HepG2 (cell line): ENCODE measurements around the gene DENND5B. TPM values are rescaled to one million over a fixed set of nuclear protein-coding genes. Genes with fewer than 3 reads are reported as not detected.
"Not testable (repeated sequence)": the region's sequence is repeated elsewhere in the genome, so short reads cannot be mapped to it uniquely, and the experiment has no call there.

Experiments
- ATAC-seq: fragments of 200-7000 bp; cut with Tn5 transposase; 3 replicates; pipeline ENCODE4 v1.9.1; 2020; ENCODE audit warnings: mild to moderate bottlenecking, moderate library complexity
- BruUV-seq: library from RNA; stranded (reverse); fragments of 400-500 nt; replicated peaks from 2 replicates; lab custom pipeline; 2021; lab: Mats Ljungman, UMichigan
- CTCF ChIA-PET: fragments of 300-600 bp; formaldehyde crosslinking; extraction: SDS; loops from one replicate; lab custom pipeline; 2021; ENCODE audit warnings: low total read pairs, inconsistent platforms, low intra/inter-chr PET ratio; lab: Yijun Ruan, JAX
- POLR2A ChIA-PET: fragments of 350-600 bp; sonication (Branson Sonifier 250); formaldehyde crosslinking; loops from one replicate; lab custom pipeline; 2020; ENCODE audit warnings: antibody characterized with exemption, inconsistent platforms; lab: Yijun Ruan, JAX
- DNase-seq: peaks from one replicate; pipeline ENCODE4 v3.0.0-alpha.2; 2015; ENCODE audit warnings: low spot score
- FAIRE-seq: peaks from 3 replicates; lab custom pipeline; 2011; peaks lifted over from hg19 to GRCh38; lab: Jason Lieb, UNC
- H2AFZ ChIP-seq: one replicate; pipeline ENCODE4 v1.6.1; 2011; ENCODE audit warnings: low read length, inconsistent platforms
- H3K27ac ChIP-seq: fragments of 300-600 bp; 3 replicates; pipeline ENCODE4 v1.8.0; 2011; ENCODE audit warnings: mixed run types, mild to moderate bottlenecking, mixed read lengths, low read length, inconsistent platforms; ENCODE audit not compliant: insufficient read depth; ENCODE audit errors: extremely low read length
- H3K27me3 ChIP-seq, 2 experiments: fragments of 200-600 bp in 1 of 2; 2 replicates in 1 of 2; 3 replicates in 1 of 2; pipeline versions ENCODE4 v1.6.0 to v1.8.0; 2011; ENCODE audit warnings: low read length in 2 of 2, mild to moderate bottlenecking in 2 of 2, moderate library complexity in 2 of 2, inconsistent platforms in 1 of 2; ENCODE audit not compliant: insufficient read depth in 2 of 2, control insufficient read depth in 1 of 2
- H3K36me3 ChIP-seq, 2 experiments: fragments of 200-600 bp in 1 of 2; replicated peaks in 1 of 2; 2 replicates in 1 of 2; 3 replicates in 1 of 2; pipeline versions ENCODE4 v1.5.1 to v1.8.0; 2011; ENCODE audit warnings: low read length in 2 of 2, inconsistent platforms in 1 of 2; ENCODE audit not compliant: insufficient read depth in 2 of 2, control insufficient read depth in 1 of 2
- H3K4me1 ChIP-seq: 2 replicates; pipeline ENCODE4 v1.5.1; 2012; ENCODE audit warnings: low read length, inconsistent platforms; ENCODE audit not compliant: insufficient read depth
- H3K4me2 ChIP-seq: 2 replicates; pipeline ENCODE4 v1.6.0; 2011; ENCODE audit warnings: low read depth, low read length, inconsistent platforms
- H3K4me3 ChIP-seq, 3 experiments: fragments of 200-600 bp in 1 of 3; sonication (generic), shearing (Covaris generic) in 1 of 3; replicated peaks in 1 of 3; 2 replicates each; pipeline ENCODE4 v1.5.1; 2011 to 2016; ENCODE audit warnings: low read length in 3 of 3, inconsistent platforms in 2 of 3, low read depth in 2 of 3, mild to moderate bottlenecking in 2 of 3, control low read depth in 1 of 3, mixed read lengths in 1 of 3; ENCODE audit not compliant: insufficient read depth in 1 of 3
- H3K79me2 ChIP-seq: one replicate; pipeline ENCODE4 v1.6.1; 2011; ENCODE audit warnings: low read length, inconsistent platforms; ENCODE audit not compliant: insufficient read depth
- H3K9ac ChIP-seq: 2 replicates; pipeline ENCODE4 v1.6.0; 2011; ENCODE audit warnings: mild to moderate bottlenecking, low read depth, low read length, inconsistent platforms; ENCODE audit not compliant: insufficient read depth
- H3K9me3 ChIP-seq: 2 replicates; pipeline ENCODE4 v1.5.1; 2012; ENCODE audit warnings: mild to moderate bottlenecking, low read length
- H4K20me1 ChIP-seq: 2 replicates; pipeline ENCODE4 v1.6.0; 2011; ENCODE audit warnings: inconsistent platforms, mild to moderate bottlenecking, low read length, moderate library complexity; ENCODE audit not compliant: insufficient read depth
- CEBPB ChIP-seq: IDR thresholded peaks from 2 replicates; pipeline ENCODE4 v1.6.1; 2011; ENCODE audit warnings: low read depth, low read length, improper control_type of control experiment, borderline replicate concordance
- CEBPG ChIP-seq: IDR thresholded peaks from 2 replicates; pipeline ENCODE4 v1.6.1; 2016
- KLF12 ChIP-seq: sonication (generic); formaldehyde crosslinking; IDR thresholded peaks from 2 replicates; pipeline ENCODE4 v1.4.0; 2020; ENCODE audit warnings: missing genetic modification reagents, borderline replicate concordance
- PHF5A ChIP-seq: IDR thresholded peaks from one replicate; pipeline ENCODE4 v1.6.1; 2018; ENCODE audit warnings: low read depth, missing genetic modification reagents; ENCODE audit not compliant: unreplicated experiment
- RAD21 ChIP-seq: fragments of 450-650 bp; formaldehyde crosslinking; IDR thresholded peaks from 2 replicates; pipeline ENCODE4 v1.5.0; 2020; ENCODE audit warnings: mild to moderate bottlenecking
- SOX13 ChIP-seq, 3 experiments: fragments of 450-650 bp in 1 of 3; sonication (generic) in 1 of 3; formaldehyde crosslinking in 1 of 3; IDR thresholded peaks in 2 of 3; conservative IDR thresholded peaks in 1 of 3; 2 replicates each; pipeline versions ENCODE4 v1.5.0 to v1.6.1; 2016 to 2020; ENCODE audit warnings: antibody characterized with exemption in 1 of 3, mild to moderate bottlenecking in 1 of 3, missing compliant biosample characterization in 1 of 3, missing genetic modification reagents in 1 of 3, moderate library complexity in 1 of 3
- SP2 ChIP-seq: sonication (generic); formaldehyde crosslinking; IDR thresholded peaks from 2 replicates; pipeline ENCODE4 v1.5.1; 2020; ENCODE audit warnings: mild to moderate bottlenecking, missing genetic modification reagents
- ZNF101 ChIP-seq: sonication (generic); formaldehyde crosslinking; IDR thresholded peaks from 2 replicates; pipeline ENCODE4 v1.4.0; 2020; ENCODE audit warnings: mild to moderate bottlenecking, low read depth, missing genetic modification reagents, borderline replicate concordance
- ZNF253 ChIP-seq: sonication (generic); formaldehyde crosslinking; IDR thresholded peaks from 2 replicates; pipeline ENCODE4 v1.8.0; 2022; ENCODE audit warnings: mild to moderate bottlenecking, missing genetic modification reagents, borderline replicate concordance
- ZNF749 ChIP-seq: sonication (generic); formaldehyde crosslinking; IDR thresholded peaks from 2 replicates; pipeline ENCODE4 v1.8.0; 2022; ENCODE audit warnings: mild to moderate bottlenecking, missing genetic modification reagents, moderate library complexity, borderline replicate concordance
- ZNF777 ChIP-seq: sonication (generic); formaldehyde crosslinking; IDR thresholded peaks from 2 replicates; pipeline ENCODE4 v1.4.0; 2020; ENCODE audit warnings: missing genetic modification reagents
- WGBS: methylation state at CpG from one replicate; pipeline ENCODE4 v1.1.6; 2017; ENCODE audit warnings: low lambda C conversion rate; 5-methylcytosine and 5-hydroxymethylcytosine counted together
- in situ Hi-C: cut with HindIII; loops from 2 replicates; pipeline ENCODE4 v1.10.0; 2017; ENCODE audit warnings: low pct_unique_long_range_greater_than_20kb; ENCODE audit not compliant: extremely low pct_ligation_motif_present
- intact Hi-C: fragments of 100-400 bp; cut with micrococcal nuclease; formaldehyde crosslinking; loops from one replicate; pipeline ENCODE4 v1.10.0; 2022; ENCODE audit not compliant: unreplicated experiment
- polyA plus RNA-seq, 8 experiments: library from polyadenylated mRNA; depleted of rRNA in 3 of 8; stranded (reverse) in 7 of 8; unstranded in 1 of 8; fragments of >200 nt; fragmentation: Illumina TruSeq in 4 of 8; extraction: Trizol in 4 of 8; gene quantifications; 2 replicates each; pipeline versions ENCODE4 v1.2.1 to v1.2.3, GENCODE V29; 2011 to 2016; ENCODE audit warnings: low read depth in 4 of 8, missing spikeins in 1 of 8, mixed read lengths in 1 of 8; ENCODE audit not compliant: insufficient read depth in 1 of 8
- total RNA-seq, 5 experiments: library from RNA; depleted of rRNA; stranded (reverse); fragments of >200 nt; fragmentation: Illumina TruSeq; extraction: Trizol; gene quantifications; 2 replicates each; pipeline ENCODE4 v1.2.3, GENCODE V29; 2016; ENCODE audit warnings: low read depth in 1 of 5

Gene DENND5B
- total and polyA plus RNA-seq, 2 of the 13 experiments (the other 11 are each of a cell fraction or from before 2014, with no cell fraction given): 14.7 to 18.7 TPM

- in situ Hi-C loops: no loop called here
- peak; percentile 21 for FAIRE-seq
- TSS peak; percentile 25 for BruUV-seq
These were observed 15.9 kb downstream of the DENND5B start for GRCh38 chr12:31574803-31575575.

GRCh38 chr12:31574367-31574766 lies 16.6 kb downstream of the DENND5B start:
- BruUV-seq, H3K9me3 ChIP-seq, CTCF ChIA-PET, FAIRE-seq, H3K36me3 ChIP-seq, H3K9ac ChIP-seq, H3K4me2 ChIP-seq, H2AFZ ChIP-seq, H3K4me3 ChIP-seq, H3K27me3 ChIP-seq, H3K27ac ChIP-seq, DNase-seq, ATAC-seq, in situ Hi-C loops: not testable (repeated sequence)
- Histone ChIP-seq H4K20me1 (peaks cover 13% of the 10 kb centered on the region), H3K4me1 (peaks cover 66% of the 10 kb centered on the region), H3K79me2 (peaks cover 68% of the 10 kb centered on the region)
- intact Hi-C loops: loop anchor here (5.0 kb wide), 1 partner anchor 57 kb away; no protein-coding TSS in a partner anchor
- peak; percentile 56 for TF ChIP-seq CEBPG (CRISPR knock-in tag)
- 89% methylated on average over 7 of the region's 7 CpGs for WGBS
- POLR2A ChIA-PET: interaction anchor here (2.6 kb wide), 1 partner anchor 15 kb away, joined by 16 read pairs; no protein-coding TSS in a partner anchor

More at GRCh38 chr12:31574803-31575575, 15.9 kb downstream of the DENND5B start:
- Histone ChIP-seq H3K79me2 (peaks cover 69% of the 10 kb centered on the region), H2AFZ (no peak overlapping the region), H3K4me2 (no peak overlapping the region), H3K9ac (no peak overlapping the region), H3K27ac (no peak overlapping the region), H3K36me3 (no peaks in the 10 kb centered on the region), H3K9me3 (no peaks in the 10 kb centered on the region), H3K4me3 (no peak overlapping the region), H3K4me1 (peaks cover 66% of the 10 kb centered on the region), H4K20me1 (peaks cover 13% of the 10 kb centered on the region), H3K27me3 (no peaks in the 10 kb centered on the region)
- CTCF ChIA-PET: no interaction called here
- intact Hi-C loops: loop anchor here (5.0 kb wide), 1 partner anchor 58 kb away; no protein-coding TSS in a partner anchor
- TF ChIP-seq ZNF777 (CRISPR knock-in tag) (no peak), CEBPB (peak; percentile 43; the same call in 1 of the 2 replicates), KLF12 (no peak), PHF5A (no peak), SOX13 (IDR thresholded peaks at IDR 0.05) (no peak), SOX13 (CRISPR knock-in tag; conservative IDR thresholded peaks at IDR 0.05 in 1 of 2, IDR thresholded peaks at IDR 0.05 in 1 of 2) (peak in 1 of 2 experiments; percentile 34; a peak in 2 of 4 replicates), ZNF749 (CRISPR knock-in tag) (no peak), CEBPG (CRISPR knock-in tag) (peak; percentile 35; the same call in 1 of the 2 replicates), SP2 (no peak), ZNF253 (CRISPR knock-in tag) (no peak), RAD21 (CRISPR knock-in tag) (no peak), ZNF101 (no peak)
- 77% methylated on average over 2 of the region's 2 CpGs for WGBS
- DNase-seq (peak; percentile 23), ATAC-seq (no peak)
- POLR2A ChIA-PET: interaction anchor here (2.6 kb wide), 1 partner anchor 15 kb away, joined by 16 read pairs; no protein-coding TSS in a partner anchor
